NCI-H2196 treated with DMSO at 0.1 percent for 48 hours (cell line): Measurements from ENCODE around the gene RINT1.
"Not testable (repeated sequence)": the region's sequence is repeated elsewhere in the genome, so short reads cannot be mapped to it uniquely, and the experiment has no call there.

Experiments
- DNase-seq: peaks from one replicate; lab custom pipeline; 2025; ENCODE audit not compliant: unreplicated experiment; lab: John Stamatoyannopoulos, UW

The RINT1 gene

GRCh38 chr7:105596866-105597265, 64.9 kb downstream of the RINT1 start:
- no peak for DNase-seq

- DNase-seq, result not testable (repeated sequence)
Measured at GRCh38 chr7:105599080-105599479, 67.1 kb downstream of the RINT1 start.

DNA sequence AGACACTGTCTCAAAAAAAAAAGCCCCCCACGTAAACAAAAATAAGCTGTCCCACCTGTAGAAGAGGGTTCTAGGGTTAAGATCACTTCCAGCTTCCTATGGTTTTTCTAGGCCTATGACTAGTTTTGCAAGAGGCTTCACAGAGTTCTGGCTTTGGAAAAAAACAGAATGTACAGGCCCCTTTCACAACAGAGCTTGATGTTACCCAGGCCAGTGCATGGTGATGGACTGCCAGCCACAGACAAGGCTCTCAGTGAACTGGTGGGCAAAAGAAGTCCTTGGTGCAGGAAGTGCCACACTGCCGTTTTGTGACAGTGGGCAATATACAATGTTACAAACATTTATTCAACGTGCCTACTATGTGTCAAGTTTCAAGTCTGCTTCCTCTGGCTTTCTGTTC, 67.5 kb downstream of the RINT1 start:
- no peak for DNase-seq

DNA sequence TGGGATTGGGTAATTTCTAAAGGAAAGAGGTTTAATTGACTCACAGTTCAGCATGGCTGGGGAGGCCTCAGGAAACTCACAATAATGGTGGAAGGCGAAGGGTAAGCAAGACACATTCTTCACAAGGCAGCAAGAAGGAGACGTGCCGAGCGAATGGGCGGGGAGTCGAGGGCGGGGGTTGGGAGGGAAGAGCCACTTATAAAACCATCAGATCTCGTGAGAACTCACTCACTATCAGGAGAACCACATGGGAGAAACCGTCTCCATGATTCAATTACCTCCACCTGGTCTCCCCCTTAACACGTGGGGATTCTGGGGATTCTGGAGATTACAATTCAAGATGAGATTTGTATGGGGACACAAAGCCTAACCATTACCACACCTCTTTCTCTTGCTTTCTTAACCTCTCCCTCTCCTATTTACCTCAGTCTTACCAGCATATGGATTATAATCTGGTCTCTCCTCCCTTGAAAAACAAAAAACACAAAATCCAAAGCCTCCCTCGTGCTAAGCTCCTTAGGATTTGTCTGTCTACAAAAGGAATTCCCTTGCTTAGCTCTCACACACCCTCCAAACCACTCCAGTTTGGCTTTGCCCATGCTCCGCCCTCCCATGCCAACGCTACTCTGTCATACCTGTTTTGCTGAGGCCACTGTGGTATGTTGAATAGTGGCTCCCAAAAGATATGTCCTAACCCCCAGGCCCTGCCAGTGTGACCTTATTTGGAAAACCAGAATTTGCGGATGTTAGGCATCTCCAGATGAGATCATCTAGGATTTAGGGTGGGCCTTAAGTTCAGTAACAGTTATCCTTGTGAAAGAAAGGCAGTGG, 68.9 kb downstream of the RINT1 start:
- no peak for DNase-seq

DNA sequence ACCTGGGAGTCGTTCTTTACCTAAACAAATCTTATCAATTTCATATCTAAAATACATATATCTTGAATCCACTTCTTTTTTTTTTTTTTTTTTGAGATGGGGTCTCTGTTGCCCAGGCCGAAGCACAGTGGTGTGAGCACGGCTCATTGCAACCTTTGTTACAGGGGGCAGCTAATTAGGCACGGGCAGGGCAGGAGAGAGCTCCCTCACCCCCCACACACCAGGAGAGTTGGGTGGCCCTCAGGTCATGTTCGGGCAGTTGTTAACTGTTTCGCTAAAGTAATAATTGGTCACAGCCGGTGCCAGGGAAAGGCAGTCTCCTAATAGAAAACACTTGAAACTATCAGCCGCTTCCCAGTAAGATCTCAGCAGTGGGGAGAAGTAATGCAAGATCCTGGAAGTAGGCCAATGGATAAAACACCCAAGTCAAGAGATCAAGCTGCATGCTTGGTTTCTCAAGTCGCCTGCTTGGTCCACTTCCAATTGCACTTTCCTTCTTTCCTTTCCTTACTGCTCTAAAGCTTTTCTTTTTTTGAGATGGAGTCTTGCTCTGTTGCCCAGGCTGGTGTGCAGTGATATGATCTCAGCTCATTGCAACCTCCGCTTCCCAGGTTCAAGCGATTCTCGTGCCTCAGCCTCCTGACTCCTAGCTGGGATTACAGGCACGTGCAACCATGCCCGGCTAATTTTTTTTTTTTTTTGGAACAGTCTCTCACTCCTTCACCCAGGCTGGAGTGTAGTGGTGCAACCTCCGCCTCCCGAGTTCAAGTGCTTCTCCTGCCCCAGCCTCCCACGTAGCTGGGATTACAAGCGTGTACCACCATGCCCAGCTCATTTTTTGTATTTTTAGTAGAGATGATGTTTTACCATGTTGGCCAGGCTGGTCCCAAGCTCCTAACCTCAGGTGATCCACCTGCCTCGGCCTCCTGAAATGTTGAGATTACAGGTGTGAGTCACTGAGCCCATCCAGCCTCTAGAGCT, 70.6 kb downstream of the RINT1 start:
- DNase-seq, result no peak

- DNase-seq, result no peak
Measured at GRCh38 chr7:105610165-105610930, 78.3 kb downstream of the RINT1 start.

DNA sequence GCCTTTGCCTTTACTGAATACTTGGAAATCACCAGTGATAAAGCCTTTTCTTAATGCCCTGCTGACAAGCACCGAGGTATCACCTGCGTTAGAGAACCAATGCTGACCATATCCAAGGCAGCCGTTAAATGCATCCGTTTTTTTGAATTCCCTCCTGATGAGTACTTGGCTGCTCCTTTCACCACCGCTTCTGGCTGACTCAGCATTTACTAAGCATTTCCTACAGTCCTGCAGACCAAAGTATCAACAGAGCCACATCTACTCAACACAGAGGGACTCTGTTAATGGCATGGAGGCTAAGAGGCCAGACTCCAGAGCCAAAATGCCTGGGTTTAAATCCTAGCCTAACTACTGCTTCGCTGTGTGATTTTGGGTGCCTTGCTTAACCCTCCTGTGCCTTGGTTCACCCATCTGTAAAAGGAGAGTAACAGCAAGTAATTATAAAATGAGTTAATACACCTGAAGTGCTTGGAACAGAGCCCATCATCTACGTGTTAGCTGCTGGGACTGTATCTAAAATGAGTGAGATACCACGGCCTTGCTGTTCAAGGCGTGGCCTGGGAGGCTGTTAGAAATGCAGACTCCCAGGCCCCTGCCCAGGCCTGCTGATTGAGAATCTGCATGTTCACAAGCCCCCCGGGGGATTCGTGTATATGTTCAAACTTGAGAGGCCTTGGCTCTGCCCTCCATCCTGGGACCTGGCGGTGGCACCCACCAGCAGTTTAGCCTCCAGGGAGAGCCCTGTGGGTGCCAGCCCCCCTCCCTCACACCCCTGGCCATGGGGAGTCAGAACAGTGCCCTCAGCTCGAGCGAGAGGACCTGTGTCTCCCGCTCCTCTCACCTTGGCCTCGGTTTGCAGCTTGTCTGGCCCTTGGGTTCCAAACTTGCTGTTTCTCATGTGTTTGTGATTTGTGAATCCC, 80.1 kb downstream of the RINT1 start:
- DNase-seq, result no peak

GRCh38 chr7:105612806-105613205, 80.8 kb downstream of the RINT1 start:
- no peak for DNase-seq

DNA sequence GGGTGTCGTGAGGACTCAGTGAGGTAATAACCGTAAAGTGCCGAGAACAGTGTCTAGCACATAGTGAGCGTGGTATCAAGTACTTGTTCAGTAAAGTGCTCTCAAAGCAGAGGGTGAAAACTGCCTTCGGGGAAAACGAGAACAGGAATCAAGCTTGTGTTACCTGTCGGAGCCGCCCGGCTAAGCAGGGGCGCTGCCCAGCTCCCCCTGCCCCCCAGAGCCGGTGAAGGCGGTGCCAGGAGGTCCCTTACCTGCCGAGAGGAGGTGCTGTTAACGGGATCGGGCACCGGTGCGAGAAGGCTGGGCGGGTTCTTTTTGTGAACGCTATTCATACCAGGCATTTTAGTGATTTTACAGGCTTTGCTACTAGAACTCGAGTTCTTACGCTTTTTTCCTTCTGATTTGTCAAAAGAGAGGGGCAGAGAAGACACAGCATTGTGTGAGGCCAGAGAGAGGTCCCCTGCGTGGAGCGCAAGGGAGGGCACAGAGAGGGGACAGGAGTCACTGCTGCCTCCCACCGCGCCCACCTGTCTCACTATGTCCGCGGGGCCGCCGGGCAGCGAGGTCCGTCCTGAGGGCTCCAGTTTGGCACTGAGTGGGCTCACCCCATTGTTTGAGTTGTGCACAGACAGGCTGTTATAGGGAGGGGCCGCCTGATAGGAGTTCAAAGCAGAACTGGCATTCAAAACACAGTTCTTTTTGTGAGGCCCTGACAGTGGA, 81.8 kb downstream of the RINT1 start:
- no peak for DNase-seq

DNA sequence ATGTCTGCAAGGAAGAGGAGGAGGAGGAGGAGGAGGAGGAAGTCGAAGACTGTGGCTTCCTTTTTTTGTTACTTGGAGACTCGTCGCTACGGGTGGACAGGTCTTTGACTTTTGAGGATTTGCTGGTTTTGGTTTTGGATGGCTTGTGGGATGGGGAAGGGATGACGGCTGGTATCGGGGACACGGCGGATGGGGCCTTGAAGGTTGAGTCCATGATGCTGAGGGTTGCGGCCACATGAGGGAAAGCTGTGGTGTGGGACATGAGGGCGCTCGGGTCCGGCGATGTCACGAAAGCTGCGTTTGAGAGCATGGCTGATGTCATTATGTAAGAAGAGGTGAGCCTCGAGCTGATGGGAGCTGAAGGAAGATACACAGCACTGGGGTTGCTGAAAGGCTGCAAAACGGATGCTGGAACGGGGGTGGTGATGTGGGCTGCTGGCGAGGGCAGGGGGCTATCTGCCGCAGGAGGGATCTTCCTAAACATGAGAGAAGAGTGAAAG, 82.4 kb downstream of the RINT1 start:
- no peak for DNase-seq
